ENCODE data around the gene FBRSL1.

The FBRSL1 gene

GRCh38 chr12:132542661-132543060 is 52.7 kb downstream of the FBRSL1 start:
- no peak for DNase-seq (ENCODE audit: low read depth)

- DNase-seq (ENCODE audit: low read depth) = no peak
These were observed 53.5 kb downstream of the FBRSL1 start for GRCh38 chr12:132543298-132544079.

DNA sequence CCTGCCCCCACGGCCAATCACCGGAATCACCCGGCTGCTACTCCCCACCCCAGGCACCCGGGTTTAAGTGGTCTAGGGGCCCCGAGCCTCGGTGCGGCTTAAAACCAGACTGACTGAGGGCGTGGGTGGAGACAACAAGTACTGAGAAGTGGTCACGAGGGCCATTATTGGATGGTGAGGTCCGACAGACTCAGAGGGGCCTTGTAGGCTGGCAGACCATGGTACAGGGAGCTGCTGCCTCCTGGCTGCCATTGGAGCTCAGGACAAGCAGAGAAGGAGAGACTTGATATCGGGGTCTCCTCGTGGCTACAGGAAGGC is 54.1 kb downstream of the FBRSL1 start:
- no peak for DNase-seq (ENCODE audit: low read depth)

DNA sequence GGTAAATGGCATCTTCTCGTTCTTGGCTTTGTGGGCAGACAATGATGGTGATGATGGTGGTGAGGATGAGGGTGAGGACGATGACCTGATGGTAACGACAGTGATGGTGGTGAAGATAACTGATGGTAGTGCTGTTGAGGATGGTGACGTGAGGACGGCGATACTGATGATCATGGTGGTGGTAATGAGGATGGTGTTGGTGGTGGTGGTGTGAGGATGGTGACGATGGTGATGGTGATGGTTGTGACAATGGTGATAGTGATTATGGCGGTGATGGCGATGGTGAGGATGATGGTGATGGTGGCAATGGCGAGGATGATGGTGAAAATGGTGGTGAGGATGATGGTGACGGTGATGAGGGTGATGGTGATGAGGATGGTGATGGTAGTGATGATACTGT is 54.5 kb downstream of the FBRSL1 start:
- DNase-seq (ENCODE audit: low read depth) = no peak

DNA sequence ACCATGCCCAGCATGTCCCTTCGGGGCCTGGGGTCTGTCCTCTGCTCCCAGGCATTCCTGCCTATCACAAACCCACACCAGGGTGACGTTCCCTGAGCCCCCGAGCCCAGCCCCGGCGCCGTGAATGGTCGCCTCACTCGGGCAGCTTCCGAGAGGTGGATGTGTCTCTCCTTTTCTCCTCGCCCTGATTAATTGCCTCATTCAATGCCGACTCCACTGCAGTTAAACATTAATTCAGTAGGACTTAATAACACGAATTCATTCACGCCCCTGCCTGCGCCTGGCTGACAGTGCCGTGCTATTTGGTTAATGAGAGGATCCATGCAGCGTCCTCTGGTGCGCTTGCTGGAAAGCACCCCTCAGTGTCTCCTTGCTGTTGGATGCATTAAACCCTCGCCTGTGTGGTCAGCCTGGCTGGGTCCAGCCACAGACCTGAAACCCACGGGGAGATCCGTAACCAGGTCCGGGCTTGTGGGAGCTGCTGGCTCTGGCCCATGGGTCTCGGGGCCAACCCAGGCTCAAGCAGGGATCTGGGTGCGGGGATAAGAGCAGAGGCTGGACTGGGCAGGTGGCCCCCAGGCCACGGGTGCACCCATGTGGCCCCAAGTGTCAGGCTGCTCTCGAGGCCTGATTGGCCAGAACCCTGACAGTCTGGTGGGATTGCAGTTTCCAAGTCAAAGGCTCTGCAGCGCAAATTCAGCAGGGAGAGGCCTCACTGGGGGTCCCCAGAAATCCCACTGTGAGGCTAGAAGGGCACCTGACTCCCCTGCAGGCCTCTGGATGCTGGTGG is 55.4 kb downstream of the FBRSL1 start:
- no peak for DNase-seq (ENCODE audit: low read depth)

DNA sequence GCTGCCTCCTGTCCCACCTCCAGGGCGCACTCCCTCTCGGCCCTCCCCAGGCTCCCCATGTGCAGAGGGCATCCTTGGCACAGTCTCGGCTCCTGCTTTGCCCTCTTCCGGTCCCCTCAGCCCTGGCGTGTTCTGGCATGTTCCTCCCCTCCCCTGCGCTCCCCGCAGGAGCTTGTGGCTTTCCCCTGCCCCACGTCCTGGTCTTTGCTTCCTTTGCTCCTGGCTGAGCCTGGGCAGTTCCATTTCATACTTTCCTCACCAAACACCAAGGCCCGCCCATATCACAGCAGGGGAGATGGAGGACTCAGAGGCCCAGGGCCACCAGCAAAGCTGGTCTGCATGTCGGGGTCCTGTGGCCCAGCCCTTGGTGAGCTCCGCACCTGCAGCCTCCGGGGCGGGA is 56.0 kb downstream of the FBRSL1 start:
- DNase-seq (ENCODE audit: low read depth) = no peak

DNA sequence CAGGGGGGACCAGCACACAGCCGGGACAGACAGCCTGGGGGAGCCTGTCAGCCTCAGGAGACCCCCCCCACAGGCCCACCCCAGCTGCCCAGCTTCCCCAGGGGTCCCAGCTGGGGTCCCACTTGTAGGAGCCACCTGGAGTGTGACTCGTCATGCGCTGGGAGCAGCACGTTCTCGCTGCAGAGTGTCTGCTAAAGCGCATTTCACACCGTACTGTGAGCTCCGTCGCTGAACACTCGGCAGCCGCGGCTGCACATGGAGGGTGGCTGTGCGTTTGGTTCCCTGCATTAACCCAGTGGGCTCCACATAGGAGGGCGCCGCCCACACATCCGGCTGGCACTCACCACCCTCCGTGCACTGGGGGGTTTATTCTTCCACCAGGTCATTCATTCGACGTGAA is 56.7 kb downstream of the FBRSL1 start:
- DNase-seq (ENCODE audit: low read depth) = no peak

GRCh38 chr12:132547205-132547740 is 57.3 kb downstream of the FBRSL1 start:
- DNase-seq (ENCODE audit: low read depth) = no peak

GRCh38 chr12:132548430-132549058 is 58.6 kb downstream of the FBRSL1 start:
- DNase-seq (ENCODE audit: low read depth) = no peak

DNA sequence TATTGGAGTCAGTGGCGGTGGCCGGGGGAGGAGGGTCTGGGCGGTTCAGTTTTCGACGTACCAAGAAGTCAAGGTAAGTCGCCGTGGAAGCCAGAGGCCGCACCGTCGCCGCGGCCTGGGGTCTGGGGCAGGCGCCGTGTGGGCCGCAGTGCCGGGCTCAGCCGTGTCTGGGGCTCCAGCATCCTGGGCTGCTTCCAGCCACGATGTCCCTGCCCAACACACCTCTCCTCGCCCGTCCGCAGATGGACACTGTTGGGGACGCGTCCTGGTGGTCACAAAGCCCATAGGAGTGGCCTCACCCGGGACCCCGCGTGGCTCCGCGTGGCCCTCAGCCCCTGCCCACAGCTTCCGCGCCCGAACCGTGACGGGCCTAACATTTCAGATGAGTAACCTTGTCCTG is 59.1 kb downstream of the FBRSL1 start:
- DNase-seq (ENCODE audit: low read depth) = no peak

- DNase-seq (ENCODE audit: low read depth) = no peak
These were observed 60.3 kb downstream of the FBRSL1 start for GRCh38 chr12:132550014-132550802.

DNA sequence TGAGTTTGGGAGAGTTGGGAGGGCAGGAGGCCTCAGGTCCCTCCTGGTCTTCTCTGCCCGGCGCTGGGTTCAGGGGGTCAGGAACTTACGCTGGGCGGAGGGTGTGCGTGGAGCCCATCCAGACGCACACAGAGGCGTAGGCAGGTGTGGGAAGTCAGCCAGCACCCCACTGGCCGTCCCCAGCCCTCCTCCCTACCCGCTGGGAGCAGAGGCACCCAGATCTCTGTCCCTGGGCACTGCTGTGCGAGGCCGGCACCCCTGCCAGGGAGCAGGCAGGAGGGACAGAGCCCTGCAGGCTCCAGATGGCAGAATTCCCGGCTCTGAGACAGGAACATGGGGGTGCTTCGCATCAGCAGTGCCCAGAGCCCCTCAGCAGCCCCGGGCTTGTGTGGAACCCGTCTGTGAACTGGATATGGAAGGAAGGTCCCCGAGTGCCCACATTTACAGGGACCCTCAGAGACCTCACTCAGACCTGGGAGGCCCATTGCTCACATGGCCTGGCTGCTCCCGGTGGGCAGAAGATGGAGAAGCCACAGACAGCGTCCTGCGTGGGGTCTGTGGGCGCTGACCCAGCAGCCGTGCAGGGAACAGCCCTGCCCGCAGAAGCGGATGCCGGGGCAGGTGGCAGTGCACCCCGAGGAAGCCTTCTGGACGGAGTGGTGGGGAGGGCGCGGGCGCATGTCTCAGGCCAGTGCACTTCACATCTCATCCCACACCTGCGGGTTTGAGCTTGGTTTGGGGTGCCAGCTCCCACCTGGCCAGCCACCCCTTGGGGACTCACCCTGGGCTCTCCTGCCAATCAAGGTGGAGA is 61.1 kb downstream of the FBRSL1 start:
- DNase-seq (ENCODE audit: low read depth) = no peak

DNA sequence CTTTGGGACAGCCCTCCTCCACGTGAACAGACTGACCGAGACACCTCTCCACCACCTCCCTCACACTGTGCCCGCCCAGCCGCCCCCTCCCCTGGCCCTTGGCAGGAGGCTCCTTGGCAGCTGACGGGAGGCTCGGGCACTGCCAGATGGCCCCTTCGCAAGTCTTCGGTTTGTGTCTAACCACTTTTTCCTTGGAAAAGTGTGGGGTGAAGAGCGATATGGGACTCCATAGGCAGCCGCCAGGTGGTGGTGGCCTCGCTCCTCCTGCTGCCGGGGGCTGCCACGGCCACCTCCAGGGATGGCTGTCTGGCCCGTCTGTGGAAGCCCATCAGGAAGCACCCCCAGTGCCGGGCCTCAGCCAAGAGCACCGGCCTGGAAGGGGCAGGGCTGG is 61.7 kb downstream of the FBRSL1 start:
- no peak for DNase-seq (ENCODE audit: low read depth)

DNA sequence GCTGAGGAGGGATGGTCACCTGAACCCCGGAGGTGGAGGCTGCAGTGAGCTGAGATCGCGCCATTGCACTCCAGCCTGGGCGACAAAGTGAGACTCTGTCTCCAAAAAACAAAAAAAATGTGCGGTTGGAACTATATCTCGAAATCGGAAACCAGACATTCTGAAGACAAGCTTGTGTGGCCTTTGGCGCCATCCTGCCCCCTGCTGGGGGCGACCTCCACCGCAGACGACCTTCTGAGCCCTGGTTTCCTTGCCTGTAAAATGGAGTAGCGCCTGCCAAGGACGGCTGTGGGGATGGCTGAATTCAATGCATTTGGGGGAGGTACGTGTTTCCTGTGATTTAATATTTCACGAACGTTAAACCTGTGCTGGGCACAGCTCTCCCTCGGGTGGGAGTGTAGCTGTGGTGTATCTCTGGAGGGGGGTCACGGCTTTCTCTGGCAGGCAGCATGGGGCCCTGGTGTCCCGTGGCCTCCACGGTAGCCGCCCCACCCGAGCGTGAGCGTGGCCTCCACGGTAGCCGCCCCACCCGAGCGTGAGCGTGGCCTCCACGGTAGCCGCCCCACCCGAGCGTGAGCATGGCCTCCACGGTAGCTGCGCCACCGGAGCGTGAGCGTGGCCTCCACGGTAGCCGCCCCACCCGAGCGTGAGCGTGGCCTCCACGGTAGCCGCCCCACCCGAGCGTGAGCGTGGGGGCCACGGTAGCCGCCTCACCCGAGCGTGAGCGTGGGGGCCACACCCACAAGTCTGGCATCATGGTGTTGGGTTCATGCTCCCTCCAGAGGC is 65.1 kb downstream of the FBRSL1 start:
- no peak for DNase-seq (ENCODE audit: low read depth)

DNA sequence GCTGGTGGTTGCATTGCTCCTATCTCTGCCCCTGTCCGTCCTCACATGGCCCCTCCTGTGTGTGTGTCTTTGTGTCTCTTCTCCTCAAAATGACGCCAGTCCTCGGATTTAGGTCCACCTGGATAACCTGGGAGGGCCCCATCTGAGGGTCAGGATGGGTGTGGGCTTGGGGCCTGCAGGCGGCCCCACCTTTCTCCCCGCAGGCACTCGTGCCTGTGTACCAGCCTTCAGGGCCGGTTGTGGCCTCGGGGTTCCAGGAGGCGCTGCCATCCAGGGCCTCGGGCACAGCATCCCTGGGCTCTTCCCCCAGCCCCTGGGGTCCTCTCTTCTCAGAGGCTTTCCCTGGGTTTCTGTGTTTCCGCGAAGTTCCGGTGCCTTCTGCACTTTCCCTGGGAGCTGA is 65.7 kb downstream of the FBRSL1 start:
- no peak for DNase-seq (ENCODE audit: low read depth)

- no peak for DNase-seq (ENCODE audit: low read depth)
These were observed 66.3 kb downstream of the FBRSL1 start for GRCh38 chr12:132556216-132556615.

DNA sequence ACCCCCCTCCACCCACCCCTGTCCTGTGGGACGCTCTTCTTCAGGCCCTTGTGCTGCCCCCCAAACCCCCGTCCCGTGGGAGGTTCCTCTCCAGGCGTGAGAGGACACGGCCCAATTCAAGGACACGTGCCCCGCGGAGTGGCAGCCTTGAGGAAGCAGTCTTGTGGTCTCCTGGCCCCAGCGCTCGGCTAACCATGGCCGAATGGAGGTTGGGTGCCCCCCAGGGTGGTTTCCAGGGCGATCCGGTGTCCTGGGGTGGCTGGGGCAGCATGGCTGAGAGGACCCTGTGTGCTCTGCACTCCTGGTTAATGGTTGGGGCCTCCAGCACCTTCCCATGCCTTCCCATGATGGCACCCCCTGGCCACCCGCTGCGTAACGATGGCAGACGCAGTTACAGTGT is 66.8 kb downstream of the FBRSL1 start:
- no peak for DNase-seq (ENCODE audit: low read depth)

GRCh38 chr12:132557291-132558015 is 67.5 kb downstream of the FBRSL1 start:
- DNase-seq (ENCODE audit: low read depth) = no peak

DNA sequence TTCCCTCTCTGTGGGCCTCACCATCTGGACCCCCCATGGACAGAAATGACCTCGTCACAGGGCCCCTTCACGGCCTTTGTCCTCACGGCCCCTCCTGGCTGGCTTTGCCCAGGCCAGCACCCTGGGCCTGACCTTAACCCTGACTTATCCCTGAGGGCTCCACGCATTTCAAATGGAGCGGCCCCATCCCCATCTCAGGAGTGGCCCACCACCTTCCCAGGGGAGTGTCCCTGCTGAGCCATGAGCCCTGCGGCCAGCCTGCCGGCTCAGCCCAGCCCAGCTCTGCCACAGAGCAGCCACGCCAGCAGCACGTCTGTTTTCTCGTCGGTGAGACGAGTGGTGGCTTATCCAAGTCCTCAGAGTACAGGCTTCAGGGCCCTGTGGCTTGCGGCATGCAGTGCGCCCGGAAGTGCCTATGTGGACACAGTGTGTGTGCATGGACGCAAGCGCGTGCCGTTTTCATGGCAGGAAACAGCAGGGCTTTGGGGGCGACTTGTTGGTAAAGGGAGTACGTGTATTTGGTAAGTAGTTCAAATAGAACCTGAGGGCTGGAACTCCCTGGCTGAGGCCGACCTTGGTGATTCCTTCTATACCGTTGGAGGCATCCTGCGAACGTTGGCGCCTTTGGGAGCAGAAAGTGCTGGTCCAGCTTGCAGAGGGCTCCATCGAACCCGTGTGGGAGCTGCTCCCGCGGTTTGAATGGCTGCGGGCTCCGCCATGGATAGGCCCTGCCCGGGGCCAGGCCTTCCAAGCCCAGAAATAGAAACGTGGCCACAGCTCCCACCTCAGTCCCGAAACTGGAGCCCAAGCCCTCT is 68.3 kb downstream of the FBRSL1 start:
- no peak for DNase-seq (ENCODE audit: low read depth)

Data from stimulated activated CD8-positive, alpha-beta memory T cell treated with anti-CD3 and anti-CD28 coated beads, Interleukin-12 subunit alpha, Interleukin-12 subunit beta, amount 100 ng/mL, for 4 hours (primary cell).